ENCODE results near the gene PRKAG1.

PRKAG1 gene

DNA sequence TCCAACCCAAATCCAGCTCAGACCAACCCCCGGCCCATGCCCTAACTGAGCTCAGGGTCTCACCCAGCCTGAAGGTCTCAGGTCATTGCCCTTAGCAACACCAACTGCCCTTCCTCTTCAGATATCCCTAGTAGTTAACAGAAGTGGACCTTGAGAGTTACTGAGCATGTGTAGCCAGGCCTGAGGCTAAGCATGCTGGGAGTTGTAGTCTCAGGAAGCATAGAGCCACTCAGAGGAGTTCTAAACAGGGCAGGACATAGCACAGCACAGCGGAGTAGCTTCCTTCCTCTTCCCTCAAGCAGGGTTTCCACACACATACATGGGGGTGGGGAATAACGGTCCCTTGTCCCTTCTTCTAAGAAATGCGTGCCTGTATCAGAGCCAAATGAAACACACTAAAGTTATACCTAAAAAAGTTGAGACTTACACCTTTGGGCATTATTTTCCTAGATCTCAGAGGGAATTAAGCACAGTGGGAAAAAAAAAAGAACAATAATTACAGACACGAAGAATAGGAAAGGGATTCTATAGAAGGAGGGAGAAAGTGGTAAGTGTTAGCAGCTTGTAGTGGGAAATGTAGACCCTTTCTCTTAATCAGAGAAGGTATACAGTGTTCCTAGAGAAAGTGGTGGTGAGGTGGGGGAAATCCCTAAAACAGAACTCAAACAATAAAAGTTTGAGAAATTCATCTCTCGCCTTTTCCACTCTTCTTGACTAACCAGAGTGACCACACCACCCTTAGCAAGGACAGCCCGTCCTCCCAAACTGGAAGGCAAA lies 37.6 kb upstream of the PRKAG1 start:
- peak; percentile 74 for DNase-seq (ENCODE audit: insufficient read length)
- TF ChIP-seq TAF1 (IDR thresholded peaks at IDR 0.05; ENCODE audit: borderline replicate concordance, low read depth, low read length) (no peak), POLR2AphosphoS5 (IDR thresholded peaks at IDR 0.05; ENCODE audit: low read depth, low read length) (no peak), POLR2A (IDR thresholded peaks at IDR 0.05; ENCODE audit: low read depth, low read length) (no peak)

GRCh38 chr12:49055092-49055491 lies 36.5 kb upstream of the PRKAG1 start:
- TF ChIP-seq POLR2A (IDR thresholded peaks at IDR 0.05; ENCODE audit: low read depth, low read length): no peak
- no peak for TF ChIP-seq TAF1 (IDR thresholded peaks at IDR 0.05; ENCODE audit: borderline replicate concordance, low read depth, low read length)
- TF ChIP-seq POLR2AphosphoS5 (IDR thresholded peaks at IDR 0.05; ENCODE audit: low read depth, low read length): no peak
- peak; percentile 61 for FAIRE-seq
- DNase-seq (ENCODE audit: insufficient read length): no peak

More for the DNA sequence above, 37.6 kb upstream of the PRKAG1 start:
- peak; percentile 98 for FAIRE-seq

DNA sequence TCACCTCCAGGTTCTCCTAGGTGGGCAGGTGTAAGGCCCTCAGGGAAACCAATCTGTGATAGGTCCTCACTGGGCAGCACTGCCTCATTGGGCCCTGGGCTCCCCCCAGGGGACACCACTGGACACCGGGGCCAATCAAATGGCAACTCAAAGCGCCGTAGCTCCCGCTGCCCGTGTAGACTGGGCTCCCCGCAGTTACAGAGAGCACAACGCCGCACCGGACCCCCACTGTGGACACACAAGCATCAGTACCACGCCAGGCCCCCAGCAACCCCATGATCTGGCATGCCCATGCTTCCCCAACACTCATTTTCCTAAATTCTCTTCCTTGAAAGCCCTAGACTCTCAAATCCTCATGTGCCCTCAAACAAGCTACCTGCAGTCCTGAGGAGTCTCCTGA lies 35.9 kb upstream of the PRKAG1 start:
- TF ChIP-seq POLR2A (IDR thresholded peaks at IDR 0.05; ENCODE audit: low read depth, low read length) (no peak), TAF1 (IDR thresholded peaks at IDR 0.05; ENCODE audit: borderline replicate concordance, low read depth, low read length) (no peak), POLR2AphosphoS5 (IDR thresholded peaks at IDR 0.05; ENCODE audit: low read depth, low read length) (no peak)
- FAIRE-seq (no peak), DNase-seq (ENCODE audit: insufficient read length) (no peak)

DNA sequence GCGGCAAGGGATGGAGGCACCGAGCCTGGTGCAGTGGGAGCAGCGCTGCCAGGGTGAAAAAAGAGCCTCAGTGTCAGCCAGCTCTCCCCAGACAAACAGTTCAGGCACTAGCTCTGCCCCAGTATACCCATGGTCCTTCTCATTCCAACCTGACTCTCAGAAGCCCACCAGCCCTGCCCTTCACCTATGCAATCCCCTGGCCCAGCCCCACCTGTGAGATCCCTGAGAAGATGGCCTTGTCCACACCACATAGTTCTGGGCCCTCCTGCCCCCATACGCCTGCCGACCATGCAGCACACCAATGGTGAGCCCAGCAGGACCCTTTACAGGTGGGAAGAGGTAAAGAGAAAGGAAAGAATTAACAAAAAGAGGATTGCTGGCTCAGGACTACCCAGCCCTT lies 35.5 kb upstream of the PRKAG1 start:
- no peak for TF ChIP-seq TAF1 (IDR thresholded peaks at IDR 0.05; ENCODE audit: borderline replicate concordance, low read depth, low read length)
- TF ChIP-seq POLR2A (IDR thresholded peaks at IDR 0.05; ENCODE audit: low read depth, low read length): no peak
- no peak for TF ChIP-seq POLR2AphosphoS5 (IDR thresholded peaks at IDR 0.05; ENCODE audit: low read depth, low read length)
- DNase-seq (ENCODE audit: insufficient read length) (no peak), FAIRE-seq (no peak)

GRCh38 chr12:49052451-49053208 lies 34.1 kb upstream of the PRKAG1 start:
- TF ChIP-seq POLR2A (IDR thresholded peaks at IDR 0.05; ENCODE audit: low read depth, low read length) (no peak), TAF1 (IDR thresholded peaks at IDR 0.05; ENCODE audit: borderline replicate concordance, low read depth, low read length) (no peak), POLR2AphosphoS5 (IDR thresholded peaks at IDR 0.05; ENCODE audit: low read depth, low read length) (no peak)

DNA sequence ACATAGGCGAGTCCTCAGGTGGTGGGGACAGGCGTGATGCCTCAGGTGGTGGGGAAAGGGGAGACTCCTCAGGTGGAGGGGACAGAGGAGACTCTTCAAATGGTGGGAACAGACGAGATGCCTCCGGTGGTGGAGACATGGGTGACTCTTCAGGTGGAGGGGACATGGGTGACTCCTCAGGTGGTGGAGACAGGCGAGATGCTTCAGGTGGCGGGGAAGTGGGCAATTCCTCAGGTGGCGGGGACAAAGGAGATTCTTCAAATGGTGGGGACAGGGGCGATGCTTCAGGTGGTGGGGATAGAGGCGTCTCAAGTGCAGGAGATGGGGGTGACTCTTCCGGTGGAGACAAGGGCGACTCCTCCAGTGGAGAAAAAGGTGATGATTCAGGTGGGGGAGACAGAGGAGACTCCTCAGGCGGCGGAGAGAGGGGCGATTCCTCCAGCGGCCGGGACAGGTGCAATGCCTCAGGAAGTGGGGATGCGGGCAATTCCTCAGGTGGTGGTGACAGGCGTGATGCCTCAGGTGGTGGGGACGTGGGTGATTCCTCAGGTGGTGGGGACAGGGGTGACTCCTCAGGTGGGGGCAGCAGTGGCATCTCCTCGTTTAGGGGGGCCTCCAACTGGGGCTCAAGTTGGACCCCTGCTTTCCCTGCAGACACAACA lies 33.3 kb upstream of the PRKAG1 start:
- FAIRE-seq (no peak), DNase-seq (ENCODE audit: insufficient read length) (no peak)
- TF ChIP-seq POLR2A (IDR thresholded peaks at IDR 0.05; ENCODE audit: low read depth, low read length) (no peak), TAF1 (IDR thresholded peaks at IDR 0.05; ENCODE audit: borderline replicate concordance, low read depth, low read length) (no peak), POLR2AphosphoS5 (IDR thresholded peaks at IDR 0.05; ENCODE audit: low read depth, low read length) (no peak)

More at GRCh38 chr12:49052451-49053208, 34.1 kb upstream of the PRKAG1 start:
- FAIRE-seq: no peak
- DNase-seq (ENCODE audit: insufficient read length): no peak

DNA sequence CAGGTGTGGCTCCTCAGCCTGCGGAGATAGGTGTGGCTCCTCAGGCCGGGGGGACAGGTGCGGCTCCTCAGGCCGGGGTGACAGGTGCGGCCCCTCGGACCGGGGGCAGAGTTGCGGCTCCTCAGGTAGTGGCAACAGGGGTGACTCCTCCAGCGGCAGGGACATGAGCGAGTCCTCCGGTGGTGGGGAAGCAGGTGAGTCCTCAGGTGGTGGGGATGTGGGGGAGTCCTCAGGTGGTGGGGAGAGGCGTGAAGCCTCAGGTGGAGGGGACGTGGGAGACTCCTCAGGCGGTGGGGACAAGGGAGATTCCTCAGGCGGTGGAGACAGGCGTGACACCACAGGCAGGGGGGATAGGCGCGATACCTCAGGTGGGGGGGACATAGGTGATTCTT lies 32.8 kb upstream of the PRKAG1 start:
- DNase-seq (ENCODE audit: insufficient read length) (no peak), FAIRE-seq (no peak)
- no peak for TF ChIP-seq POLR2A (IDR thresholded peaks at IDR 0.05; ENCODE audit: low read depth, low read length)
- TF ChIP-seq TAF1 (IDR thresholded peaks at IDR 0.05; ENCODE audit: borderline replicate concordance, low read depth, low read length): no peak
- no peak for TF ChIP-seq POLR2AphosphoS5 (IDR thresholded peaks at IDR 0.05; ENCODE audit: low read depth, low read length)

GRCh38 chr12:49050507-49051372 lies 32.2 kb upstream of the PRKAG1 start:
- no peak for TF ChIP-seq POLR2AphosphoS5 (IDR thresholded peaks at IDR 0.05; ENCODE audit: low read depth, low read length)
- no peak for TF ChIP-seq POLR2A (IDR thresholded peaks at IDR 0.05; ENCODE audit: low read depth, low read length)
- no peak for TF ChIP-seq TAF1 (IDR thresholded peaks at IDR 0.05; ENCODE audit: borderline replicate concordance, low read depth, low read length)
- DNase-seq (ENCODE audit: insufficient read length) (peak; percentile 22), FAIRE-seq (no peak)

DNA sequence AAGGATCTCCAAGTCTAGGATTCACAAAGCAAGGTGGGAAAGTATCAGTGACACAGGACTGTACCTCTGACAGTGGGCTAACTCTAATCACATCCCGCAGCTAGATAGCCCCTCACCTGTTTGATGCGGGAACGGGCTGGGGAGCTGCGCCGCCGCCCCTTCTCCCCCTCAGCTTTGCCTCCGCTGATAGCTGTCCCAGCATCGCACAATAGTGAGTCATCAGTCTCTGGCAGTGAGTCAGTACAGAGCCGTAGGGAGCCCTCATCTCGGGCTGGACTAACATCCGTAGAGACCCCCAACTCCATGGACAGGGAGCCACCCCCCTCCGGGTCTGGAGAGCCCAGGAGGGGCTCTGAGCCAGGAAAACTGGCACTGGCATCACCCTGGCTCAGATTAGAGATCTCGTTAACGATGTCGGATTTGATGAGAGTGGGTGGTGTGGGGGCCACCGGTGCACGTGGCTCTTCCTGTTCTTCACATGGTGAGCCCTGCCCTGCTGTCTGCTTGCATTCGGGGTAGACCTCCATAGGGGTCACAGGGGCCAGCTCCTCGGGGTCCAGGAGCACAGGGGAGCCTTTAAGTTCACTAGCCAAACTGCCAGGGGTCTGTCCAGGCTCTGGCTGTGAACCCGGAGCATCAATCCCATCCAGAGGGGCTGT lies 31.1 kb upstream of the PRKAG1 start:
- FAIRE-seq (no peak), DNase-seq (ENCODE audit: insufficient read length) (peak; percentile 22)
- TF ChIP-seq POLR2AphosphoS5 (IDR thresholded peaks at IDR 0.05; ENCODE audit: low read depth, low read length) (no peak), TAF1 (IDR thresholded peaks at IDR 0.05; ENCODE audit: borderline replicate concordance, low read depth, low read length) (no peak), POLR2A (IDR thresholded peaks at IDR 0.05; ENCODE audit: low read depth, low read length) (no peak)

DNA sequence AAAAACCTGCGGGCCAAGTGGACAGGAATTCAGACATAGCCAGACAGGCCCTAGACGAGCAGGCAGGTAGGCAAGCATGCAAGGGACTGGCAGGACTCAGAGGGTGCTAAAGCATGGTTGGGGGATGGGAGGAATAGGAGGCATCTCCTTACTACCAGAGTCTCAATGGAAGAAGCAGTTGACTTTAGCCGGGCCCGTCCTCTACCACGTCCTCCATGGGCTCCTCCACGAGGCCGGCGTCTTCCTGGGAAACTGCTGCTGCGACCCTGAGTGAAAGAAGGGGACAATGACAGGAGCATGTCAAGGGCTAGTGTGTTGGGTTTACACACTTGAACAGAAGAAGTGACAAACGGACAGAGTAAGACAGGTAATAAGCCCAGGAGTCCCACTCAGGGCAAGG lies 30.4 kb upstream of the PRKAG1 start:
- no peak for FAIRE-seq
- no peak for TF ChIP-seq TAF1 (IDR thresholded peaks at IDR 0.05; ENCODE audit: borderline replicate concordance, low read depth, low read length)
- no peak for TF ChIP-seq POLR2AphosphoS5 (IDR thresholded peaks at IDR 0.05; ENCODE audit: low read depth, low read length)
- no peak for TF ChIP-seq POLR2A (IDR thresholded peaks at IDR 0.05; ENCODE audit: low read depth, low read length)
- no peak for DNase-seq (ENCODE audit: insufficient read length)

All from GM12892 (cell line).